Psoas muscle (tissue), 8 donors: ENCODE measurements around the gene PRUNE1. TPM values are rescaled to one million over a fixed set of nuclear protein-coding genes. Genes with fewer than 3 reads are reported as not detected.
A peak's percentile ranks its signal among the peaks of the same experiment; 100 is the strongest.

Source experiments
- ATAC-seq, 4 donors: fragments of 200-7000 bp; cut with Tn5 transposase; one replicate each; pipeline ENCODE4 v1.9.1; 2020; ENCODE audit warnings: moderate library complexity in 3 of 4, mild to moderate bottlenecking in 2 of 4
- DNase-seq, 2 donors: peaks; one replicate each; pipeline ENCODE4 v3.0.0-alpha.2; 2020
- H3K27ac ChIP-seq: fragments of 200-600 bp; one replicate; pipeline ENCODE4 v1.8.0; 2022
- H3K27me3 ChIP-seq, 3 donors: fragments of 200-600 bp in 1 of 3; one replicate each; pipeline versions ENCODE4 v1.6.1 to v1.8.0; 2013 to 2022; ENCODE audit warnings: low read length in 2 of 3, mild to moderate bottlenecking in 2 of 3, moderate library complexity in 1 of 3; ENCODE audit not compliant: insufficient read depth in 3 of 3
- H3K36me3 ChIP-seq, 2 donors: fragments of 200-600 bp in 1 of 2; one replicate each; pipeline versions ENCODE4 v1.6.1 to v1.8.0; 2013 to 2022; ENCODE audit warnings: low read depth in 1 of 2, mild to moderate bottlenecking in 1 of 2, moderate library complexity in 1 of 2; ENCODE audit not compliant: insufficient read depth in 1 of 2
- H3K4me1 ChIP-seq: fragments of 200-600 bp; one replicate; pipeline ENCODE4 v1.8.0; 2022
- H3K4me3 ChIP-seq: fragments of 200-600 bp; one replicate; pipeline ENCODE4 v1.8.0; 2022; ENCODE audit warnings: mild to moderate bottlenecking
- H3K9me3 ChIP-seq: fragments of 200-600 bp; one replicate; pipeline ENCODE4 v1.8.0; 2022
- WGBS, 3 donors: extraction: QIAGEN DNeasy Blood & Tissue Kit; methylation state at CpG; one replicate each; pipeline versions ENCODE4 v1.1.6 to v1.1.7; 2013; 5-methylcytosine and 5-hydroxymethylcytosine counted together
- intact Hi-C, 2 donors: fragments of 100-400 bp; cut with DNase I; formaldehyde crosslinking; loops; one replicate each; pipeline versions ENCODE4 v1.11.0 to v1.14.2; 2022
- polyA plus RNA-seq, 3 donors: library from polyadenylated mRNA; stranded (reverse); fragments of 200-250 nt; gene quantifications; one replicate each; pipeline ENCODE4 v1.2.3, GENCODE V29; 2013
- total RNA-seq, 4 donors: library from RNA; stranded (reverse); fragmentation: NEBNext Ultra II Directional in 2 of 4; extraction: Animal tissue kit (Norgen Biotek cat#: 25700) in 2 of 4; gene quantifications; one replicate each; pipeline versions ENCODE4 v1.2.1 to v1.2.4, GENCODE V29; 2021 to 2023
- TF ChIP-seq, protein P1 (sequence below): fragments of 200-600 bp; IDR thresholded peaks from one replicate; pipeline ENCODE4 v1.8.0; 2022; ENCODE audit warnings: antibody characterized with exemption
- donor health status: healthy with polysubstance abuse.
- donor health status: DM: no; HTN: no; CAD: no; lungs with moderate emphysema.
- donor health status: Bipolar disorder and iron deficiency.
- donor health status: healthy.
- donor health status: DM: yes; HTN: yes; CAD: no.
- donor health status: DM: no; HTN: no; CAD: no.
- donor health status: DM: no; HTN: no; CAD: no.
- donor health status: DM: yes; HTN: yes; CAD: no.

Gene PRUNE1
- total and polyA plus RNA-seq, 7 donors: 12.4 to 33.8 (median 21.2) TPM

DNA sequence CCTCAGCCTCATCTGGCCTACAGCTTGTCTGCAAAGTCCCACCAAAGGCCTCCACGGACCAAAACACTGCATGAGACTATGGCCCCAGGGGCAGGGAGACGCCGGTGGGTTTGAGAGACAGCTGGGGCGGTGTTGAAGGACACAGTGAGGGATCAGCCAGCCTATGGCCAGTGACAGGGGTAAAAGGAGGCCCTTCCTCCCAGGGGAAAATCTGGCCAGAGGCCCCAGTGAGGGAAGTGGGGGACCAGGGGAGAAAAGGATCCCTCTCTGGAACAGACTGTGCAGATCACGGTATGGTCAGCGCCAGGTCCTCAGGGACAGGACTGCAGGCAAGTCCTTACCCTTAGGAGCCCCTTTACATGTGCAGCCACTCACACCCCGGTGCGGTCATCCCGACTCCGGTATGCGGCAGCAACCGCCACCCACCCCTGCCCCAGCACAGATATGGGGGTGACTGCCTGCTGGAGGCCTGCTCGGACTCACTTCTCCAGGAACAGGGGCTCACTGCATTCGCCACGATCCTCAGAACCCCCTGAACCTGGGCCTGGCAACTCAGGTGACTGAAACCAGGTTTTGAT, 34.9 kb upstream of the PRUNE1 start:
- Histone ChIP-seq H3K9me3 (no peaks in the 10 kb centered on the region), H3K4me1 (peaks cover 38% of the 10 kb centered on the region), H3K27me3 (no peaks in the 10 kb centered on the region), H3K36me3 (peaks cover 4 to 9% of the 10 kb centered on the region in 2 donors), H3K4me3 (peak overlapping the region; percentile 86), H3K27ac (peak overlapping the region; percentile 97)
- TF ChIP-seq, protein P1, sequence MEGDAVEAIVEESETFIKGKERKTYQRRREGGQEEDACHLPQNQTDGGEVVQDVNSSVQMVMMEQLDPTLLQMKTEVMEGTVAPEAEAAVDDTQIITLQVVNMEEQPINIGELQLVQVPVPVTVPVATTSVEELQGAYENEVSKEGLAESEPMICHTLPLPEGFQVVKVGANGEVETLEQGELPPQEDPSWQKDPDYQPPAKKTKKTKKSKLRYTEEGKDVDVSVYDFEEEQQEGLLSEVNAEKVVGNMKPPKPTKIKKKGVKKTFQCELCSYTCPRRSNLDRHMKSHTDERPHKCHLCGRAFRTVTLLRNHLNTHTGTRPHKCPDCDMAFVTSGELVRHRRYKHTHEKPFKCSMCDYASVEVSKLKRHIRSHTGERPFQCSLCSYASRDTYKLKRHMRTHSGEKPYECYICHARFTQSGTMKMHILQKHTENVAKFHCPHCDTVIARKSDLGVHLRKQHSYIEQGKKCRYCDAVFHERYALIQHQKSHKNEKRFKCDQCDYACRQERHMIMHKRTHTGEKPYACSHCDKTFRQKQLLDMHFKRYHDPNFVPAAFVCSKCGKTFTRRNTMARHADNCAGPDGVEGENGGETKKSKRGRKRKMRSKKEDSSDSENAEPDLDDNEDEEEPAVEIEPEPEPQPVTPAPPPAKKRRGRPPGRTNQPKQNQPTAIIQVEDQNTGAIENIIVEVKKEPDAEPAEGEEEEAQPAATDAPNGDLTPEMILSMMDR: no peak
- DNase-seq (no peak), ATAC-seq (no peak)
- intact Hi-C loops: loop anchor here in 1 of 2 donors (5.0 kb wide), 1 partner anchor 406 kb away; no protein-coding TSS in a partner anchor
- WGBS, 3 donors: 16 to 25% (median 22%) methylated on average over 15 of the region's 15 CpGs

DNA sequence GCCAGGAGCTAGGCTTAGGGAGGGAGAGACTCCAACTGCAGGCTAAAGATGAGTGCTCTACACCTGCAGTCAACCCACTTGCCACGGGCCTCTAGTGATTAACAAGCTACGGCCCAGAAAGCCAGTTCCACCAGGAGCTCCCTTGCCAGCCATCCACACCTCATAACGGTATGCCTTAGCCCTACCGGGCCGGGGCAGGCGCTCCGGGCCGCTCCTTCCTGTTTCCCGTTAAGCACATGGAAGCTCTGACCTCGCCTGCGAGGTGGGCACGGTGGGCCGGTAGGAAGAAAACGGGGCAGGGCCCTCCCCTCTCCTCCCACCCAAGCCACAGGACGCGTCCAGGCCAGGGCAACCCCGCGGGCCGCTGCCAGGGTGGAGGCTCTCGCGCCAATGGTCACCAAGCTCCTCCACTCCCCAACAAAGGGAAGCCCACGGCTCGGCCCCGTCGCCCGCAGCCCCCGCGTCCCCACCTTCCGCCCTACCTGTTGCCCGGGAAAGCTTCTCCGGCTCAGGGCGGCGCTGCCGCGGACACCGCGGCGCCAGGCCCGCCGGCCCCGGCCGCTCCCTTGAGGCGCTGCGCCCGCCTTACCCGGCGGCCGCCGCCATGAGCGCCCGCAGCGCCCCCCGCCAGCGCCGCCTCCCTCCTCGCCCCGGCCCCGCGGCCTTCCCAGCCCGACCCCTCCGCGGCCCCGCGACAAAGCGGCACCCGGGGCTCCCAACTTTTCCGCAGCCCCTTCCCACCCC, 34.2 kb upstream of the PRUNE1 start:
- Histone ChIP-seq H3K9me3 (no peaks in the 10 kb centered on the region), H3K27ac (peak overlapping the region; percentile 97), H3K36me3 (peaks cover 0 to 2% of the 10 kb centered on the region in 2 donors), H3K4me1 (peaks cover 38% of the 10 kb centered on the region), H3K4me3 (peak overlapping the region; percentile 86), H3K27me3 (no peaks in the 10 kb centered on the region)
- WGBS, 3 donors: 0 to 1% (median 1%) methylated on average over 43 to 63 of the region's 67 CpGs
- peak in 3 of 4 donors; percentile 6 to 26 (median 19) for ATAC-seq
- peak; percentile 47 to 67 for DNase-seq
- intact Hi-C loops: loop anchor here in 1 of 2 donors (5.0 kb wide), 1 partner anchor 407 kb away; no protein-coding TSS in a partner anchor
- TF ChIP-seq, protein P1: no peak

DNA sequence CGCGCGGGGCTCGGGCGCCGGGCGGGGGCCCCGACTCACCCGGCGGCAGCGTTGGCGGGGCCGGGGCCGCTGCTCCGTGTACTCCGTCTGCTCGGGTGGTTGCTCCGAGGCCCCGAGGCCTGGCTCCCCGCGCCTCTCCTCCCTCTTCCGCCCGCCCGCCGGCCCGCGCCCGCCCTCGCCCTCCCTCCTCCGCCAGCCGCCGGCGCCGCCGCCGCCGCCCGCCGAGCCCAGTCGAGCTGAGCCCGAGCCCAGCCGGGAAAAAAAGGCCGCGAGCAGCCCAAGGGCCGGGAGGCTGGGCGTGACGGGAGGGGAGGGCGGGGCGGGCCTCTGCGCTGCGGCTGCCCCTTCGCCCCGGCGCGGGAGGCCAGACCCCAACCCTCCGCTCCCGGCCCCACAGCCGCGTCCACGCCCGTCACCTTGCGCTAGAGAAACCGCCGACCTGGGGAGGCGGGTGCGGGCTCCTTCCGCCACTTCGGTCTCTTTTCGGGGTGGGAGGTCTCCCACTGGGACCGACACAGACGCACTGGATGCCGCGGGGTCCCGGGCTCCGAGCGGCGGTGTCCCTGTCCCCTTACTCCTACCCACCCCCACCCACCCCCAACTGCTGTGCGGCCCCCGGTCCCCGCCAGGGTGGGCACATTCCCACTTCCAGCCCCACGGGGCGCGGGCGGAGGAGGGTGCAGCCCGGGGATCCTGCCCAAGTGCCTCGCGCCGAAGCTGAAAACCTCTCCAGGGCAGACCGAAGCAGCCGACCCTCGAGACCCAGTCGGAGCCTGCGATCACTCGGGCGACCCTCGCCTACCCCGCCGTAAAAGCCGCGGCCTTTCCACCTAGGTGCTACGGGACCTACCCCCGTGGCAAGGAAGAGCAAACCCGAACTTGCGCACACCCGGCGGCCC, 33.4 kb upstream of the PRUNE1 start, which contains the start of gene CERS2:
Gene CERS2 (minus strand): TSS at position 256 of the 899 bp plus-strand sequence. CDS start 5,745 bp downstream, outside the sequence.
- no peaks in the 10 kb centered on the region for H3K27me3 ChIP-seq
- DNase-seq (peak; percentile 81 to 92), ATAC-seq (peak; percentile 41 to 65 (median 55))
- TF ChIP-seq, protein P1: no peak
- H3K9me3 ChIP-seq: no peaks in the 10 kb centered on the region
- no peaks in the 10 kb centered on the region for H3K36me3 ChIP-seq
- peak within 1 kb of the TSS; percentile 97 for H3K27ac ChIP-seq
- peak within 1 kb of the TSS; percentile 86 for H3K4me3 ChIP-seq
- 3 to 8% (median 7%) methylated on average over 46 to 103 of the region's 106 CpGs for WGBS, 3 donors
- H3K4me1 ChIP-seq: peaks cover 40% of the 10 kb centered on the region
- intact Hi-C loops: loop anchor here in 1 of 2 donors (5.0 kb wide), 2 partner anchors 98 to 408 kb away; partner anchors contain the start of gene ARNT

DNA sequence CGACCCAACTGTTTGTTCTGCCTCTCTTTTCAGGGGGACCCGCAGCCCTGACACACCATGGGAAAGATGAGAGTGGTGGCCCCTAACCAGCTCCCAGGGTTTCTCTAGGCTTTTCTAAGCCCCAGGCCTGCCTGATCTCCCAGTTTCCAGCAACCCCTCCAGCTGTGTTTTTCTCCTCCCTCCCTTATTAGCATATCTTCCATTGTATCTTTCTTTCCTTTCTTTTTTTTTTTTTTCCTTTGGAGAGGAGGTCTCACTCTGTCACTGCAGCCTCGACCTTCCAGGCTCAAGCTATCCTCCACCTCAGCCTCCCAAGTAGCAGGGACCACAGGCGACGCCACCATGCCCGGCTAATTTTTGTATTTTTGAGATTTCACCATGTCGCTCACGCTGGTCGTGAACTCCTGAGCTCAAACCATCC, 31.8 kb upstream of the PRUNE1 start:
- H3K27ac ChIP-seq: peak overlapping the region; percentile 97
- intact Hi-C loops: loop anchor here in 1 of 2 donors (5.0 kb wide), 1 partner anchor 99 kb away; the partner anchor contains the start of gene ARNT
- 92 to 94% (median 93%) methylated on average over 9 of the region's 9 CpGs for WGBS, 3 donors
- H3K4me3 ChIP-seq: no peak overlapping the region
- H3K27me3 ChIP-seq: no peaks in the 10 kb centered on the region
- peaks cover 29% of the 10 kb centered on the region for H3K4me1 ChIP-seq
- TF ChIP-seq, protein P1: no peak
- ATAC-seq (no peak), DNase-seq (no peak)
- no peaks in the 10 kb centered on the region for H3K9me3 ChIP-seq
- H3K36me3 ChIP-seq: no peaks in the 10 kb centered on the region
